ENCODE data around the gene TAS2R41.

The TAS2R41 gene

DNA sequence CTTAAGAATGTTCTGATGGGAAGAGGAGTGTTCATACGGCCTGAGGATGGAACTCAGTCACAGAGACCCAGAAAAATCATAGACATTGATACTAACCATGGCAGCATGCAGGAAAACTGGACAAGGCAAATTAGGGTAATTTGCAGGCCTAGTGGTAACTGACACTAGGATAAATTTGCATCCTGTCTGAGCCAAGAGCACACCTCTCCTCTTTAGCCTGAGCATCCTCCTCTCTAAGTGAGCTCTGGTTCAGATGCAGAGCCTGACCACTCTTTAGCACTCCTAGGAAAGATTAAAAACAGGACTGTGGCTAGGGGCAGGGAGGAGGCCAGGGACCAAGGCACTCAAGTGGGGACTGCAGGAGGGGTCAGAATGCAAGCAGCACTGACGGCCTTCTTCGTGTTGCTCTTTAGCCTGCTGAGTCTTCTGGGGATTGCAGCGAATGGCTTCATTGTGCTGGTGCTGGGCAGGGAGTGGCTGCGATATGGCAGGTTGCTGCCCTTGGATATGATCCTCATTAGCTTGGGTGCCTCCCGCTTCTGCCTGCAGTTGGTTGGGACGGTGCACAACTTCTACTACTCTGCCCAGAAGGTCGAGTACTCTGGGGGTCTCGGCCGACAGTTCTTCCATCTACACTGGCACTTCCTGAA is at the start of gene TAS2R41:
TSS of gene TAS2R41 (plus strand) at position 373 of the 650 bp plus-strand sequence. CDS start at position 373, 0 bp downstream.
- no peak for DNase-seq

DNA sequence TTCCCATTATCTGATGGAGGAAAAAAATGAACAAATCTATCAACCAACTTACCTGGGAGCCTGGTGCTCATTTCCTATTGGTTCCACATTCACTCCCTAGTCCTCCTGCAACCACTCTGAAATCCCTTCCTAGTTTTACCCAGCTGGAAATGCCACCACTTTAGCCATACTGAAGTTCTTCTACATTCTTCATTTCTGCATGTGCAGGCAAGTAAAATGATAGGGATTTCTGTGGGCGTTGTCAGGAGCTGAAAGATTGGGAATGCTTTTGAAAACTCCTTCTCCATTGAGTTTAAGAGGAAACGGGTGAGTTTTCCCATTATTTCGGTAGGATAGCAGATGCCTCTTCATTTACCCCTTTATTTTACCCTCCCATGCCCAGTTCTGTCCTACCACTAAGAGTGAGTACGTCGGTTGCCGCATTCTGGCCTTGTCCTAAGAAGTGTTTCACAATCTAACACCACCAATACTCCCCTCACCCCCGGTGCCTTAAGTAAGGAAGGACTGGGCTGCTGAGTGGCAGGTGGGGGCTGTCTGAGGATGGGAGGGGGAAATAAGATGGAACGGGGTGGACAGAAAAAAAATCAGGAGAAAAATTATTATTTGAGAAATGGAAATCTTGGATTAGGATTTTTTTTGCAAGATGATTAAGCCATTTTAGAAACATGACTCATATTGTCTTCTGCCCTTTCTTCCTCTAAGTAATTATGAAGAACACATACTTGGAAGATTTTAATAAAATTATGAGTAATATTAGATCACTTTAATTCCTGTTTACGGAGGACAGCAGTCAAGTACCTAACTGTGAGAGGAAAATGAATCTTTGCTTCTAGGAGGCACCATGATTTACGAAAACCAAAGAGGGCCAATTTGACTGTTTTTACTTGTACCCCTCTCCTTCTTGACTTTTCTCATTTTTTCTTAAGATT is 47.6 kb upstream of the TAS2R41 start:
- no peak for DNase-seq

DNA sequence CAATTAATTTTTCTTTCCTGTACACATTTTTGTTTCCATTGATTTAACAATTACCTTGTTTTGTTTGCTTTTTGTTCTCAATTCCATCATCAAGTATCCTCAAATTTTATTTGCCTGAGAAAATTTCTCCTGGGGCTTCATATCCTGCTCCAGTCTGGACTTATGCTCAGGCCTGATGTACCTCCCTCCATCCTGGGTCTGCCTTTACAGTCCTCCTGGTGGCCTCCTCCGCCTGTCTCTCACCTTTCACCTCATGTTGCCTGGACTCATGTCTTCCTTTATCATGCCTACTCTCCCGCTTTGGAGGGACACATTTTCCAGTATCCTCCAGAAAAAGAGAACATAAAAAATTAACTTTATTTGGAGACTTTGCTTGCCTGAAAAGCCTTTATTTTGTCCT is 46.6 kb upstream of the TAS2R41 start:
- DNase-seq: no peak

DNA sequence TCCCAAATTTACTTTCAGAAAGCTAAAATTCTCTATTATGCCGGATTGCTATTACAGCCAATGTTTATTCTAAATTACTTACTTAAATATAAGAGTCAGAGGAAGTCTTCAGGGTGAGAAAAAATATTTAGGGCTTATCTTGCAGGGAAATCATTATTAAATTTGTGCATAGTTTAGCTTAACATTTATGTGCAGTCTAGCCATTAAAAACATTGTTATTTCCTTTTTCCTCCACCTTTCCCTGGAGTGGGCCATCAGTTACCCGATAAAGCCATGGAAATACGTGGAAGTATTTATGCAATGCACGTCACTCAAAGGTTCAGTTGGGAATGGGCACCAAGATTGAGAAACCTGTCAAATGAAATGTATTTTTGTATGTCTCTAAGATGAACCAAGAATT is 43.9 kb upstream of the TAS2R41 start:
- DNase-seq: no peak

- DNase-seq: no peak
These were observed 43.0 kb upstream of the TAS2R41 start for GRCh38 chr7:143434660-143435059.

GRCh38 chr7:143435266-143435665 is 42.4 kb upstream of the TAS2R41 start:
- DNase-seq: no peak

- DNase-seq: no peak
These were observed 41.2 kb upstream of the TAS2R41 start for GRCh38 chr7:143436325-143436946.

DNA sequence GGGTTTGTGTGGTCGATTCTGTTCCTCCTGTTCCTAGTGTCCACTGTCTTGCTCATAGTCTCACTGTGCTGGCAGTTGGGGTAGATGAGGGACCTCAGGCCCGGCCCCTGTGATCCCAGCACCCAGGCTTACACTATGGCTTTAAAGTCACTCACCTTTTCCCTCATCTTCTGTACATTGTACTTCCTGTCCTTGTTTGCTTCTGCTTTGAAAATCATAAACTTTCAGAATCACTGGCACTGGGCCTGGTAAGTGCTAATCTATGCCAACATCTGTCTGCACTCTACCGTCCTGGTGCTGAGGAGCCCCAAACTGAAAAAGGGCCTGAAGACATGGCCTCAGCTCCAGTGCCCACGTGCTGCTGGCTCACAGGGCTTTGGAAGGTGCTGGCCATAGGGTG is 40.1 kb upstream of the TAS2R41 start:
- no peak for DNase-seq

DNA sequence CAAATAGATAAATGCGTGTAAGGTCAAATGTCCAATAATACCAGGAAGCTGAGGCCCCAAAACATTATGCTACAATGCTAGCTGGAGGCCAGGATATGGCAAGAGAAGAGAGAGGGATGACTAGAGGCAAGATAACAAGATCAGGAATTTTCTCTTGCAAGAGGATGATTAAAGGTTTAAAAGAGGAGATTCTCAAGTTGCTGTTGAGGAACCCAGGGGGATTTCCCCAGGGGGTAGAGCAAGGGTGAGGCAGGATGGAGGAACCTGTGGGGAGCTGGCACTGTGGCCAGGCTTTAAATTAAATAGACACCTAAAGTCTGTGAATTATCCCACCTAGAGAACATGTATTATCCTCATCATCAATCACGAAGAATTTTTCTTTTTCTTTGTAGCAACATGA is 37.8 kb upstream of the TAS2R41 start:
- no peak for DNase-seq

DNA sequence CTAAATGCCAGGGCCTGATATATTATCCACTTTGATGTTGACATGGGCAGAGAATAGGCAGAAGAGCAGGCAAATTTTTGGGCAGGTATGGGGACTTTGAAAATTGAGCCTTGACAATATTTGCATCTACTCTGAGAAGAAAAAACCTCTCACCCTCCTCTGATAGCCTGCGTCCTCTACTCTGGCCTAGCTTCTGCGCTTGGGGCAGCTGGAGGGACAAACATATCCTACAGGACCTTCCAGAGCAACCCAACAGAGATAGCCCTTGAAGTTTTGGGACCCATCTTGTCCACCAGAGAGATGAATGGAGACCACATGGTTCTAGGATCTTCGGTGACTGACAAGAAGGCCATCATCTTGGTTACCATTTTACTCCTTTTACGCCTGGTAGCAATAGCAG is 34.5 kb upstream of the TAS2R41 start, which contains the start of gene TAS2R60:
TSS of gene TAS2R60 (plus strand) at position 301 of the 400 bp plus-strand sequence. CDS start at position 301, 0 bp downstream.
- DNase-seq: no peak

GRCh38 chr7:143444063-143444782 is 33.5 kb upstream of the TAS2R41 start:
- DNase-seq: no peak

DNA sequence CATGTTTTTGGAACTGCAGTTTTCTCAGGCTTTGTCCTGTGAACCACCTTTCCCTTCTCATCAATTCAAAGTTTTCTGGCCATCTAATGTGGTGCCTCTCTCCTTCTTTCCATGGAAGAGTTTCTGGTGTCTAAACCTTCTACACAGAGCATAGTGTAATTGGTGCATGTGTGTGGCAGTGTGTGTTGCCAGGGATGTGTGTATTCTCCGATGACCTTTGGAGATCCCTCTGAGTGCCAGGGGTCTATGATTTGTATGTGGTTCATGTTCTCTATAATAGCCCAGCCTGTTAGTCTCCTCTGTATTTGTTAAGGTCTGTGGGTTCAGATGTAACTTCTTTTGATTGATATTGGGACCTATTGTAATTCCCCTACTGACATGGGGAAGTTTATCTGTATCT is 32.9 kb upstream of the TAS2R41 start:
- DNase-seq: no peak

DNA sequence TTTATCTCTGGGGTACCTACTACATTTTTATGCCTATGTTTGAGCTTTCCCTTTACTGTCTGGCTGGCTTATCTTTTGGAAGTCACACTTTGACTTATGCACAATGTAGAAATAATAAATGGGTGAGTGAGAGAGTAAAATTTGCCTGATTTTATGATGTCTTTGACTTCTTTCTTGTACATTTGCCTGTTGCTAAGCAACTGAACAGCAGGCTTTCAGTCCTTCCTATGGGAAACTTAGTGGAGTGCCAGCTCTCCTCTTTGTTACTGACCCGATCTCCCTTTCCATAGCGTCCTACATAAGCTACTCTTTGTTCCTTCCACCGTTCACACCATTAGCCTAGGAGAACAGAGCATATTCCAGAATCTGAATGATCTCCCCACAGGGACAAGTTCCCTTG is 30.2 kb upstream of the TAS2R41 start:
- no peak for DNase-seq

DNA sequence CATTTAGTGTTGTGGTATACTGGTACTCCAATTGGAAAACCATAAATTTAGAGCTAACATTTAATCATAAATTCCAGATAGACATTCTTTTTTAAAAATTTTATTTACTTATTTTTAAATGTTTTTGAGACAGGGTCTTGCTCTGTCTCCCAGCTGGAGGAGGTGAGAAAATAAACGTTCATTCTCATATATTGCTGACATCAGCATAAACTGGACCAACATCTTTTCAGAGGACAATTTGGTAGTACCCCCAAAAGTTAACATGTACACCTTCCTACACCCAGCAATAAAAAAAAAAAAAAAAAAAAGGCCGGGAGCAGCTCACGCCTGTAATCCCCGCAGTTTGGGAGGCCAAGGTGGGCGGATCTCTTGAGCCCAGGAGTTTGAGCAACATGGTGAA is 29.2 kb upstream of the TAS2R41 start:
- no peak for DNase-seq

GRCh38 chr7:143449793-143450192 is 27.9 kb upstream of the TAS2R41 start:
- no peak for DNase-seq

DNA sequence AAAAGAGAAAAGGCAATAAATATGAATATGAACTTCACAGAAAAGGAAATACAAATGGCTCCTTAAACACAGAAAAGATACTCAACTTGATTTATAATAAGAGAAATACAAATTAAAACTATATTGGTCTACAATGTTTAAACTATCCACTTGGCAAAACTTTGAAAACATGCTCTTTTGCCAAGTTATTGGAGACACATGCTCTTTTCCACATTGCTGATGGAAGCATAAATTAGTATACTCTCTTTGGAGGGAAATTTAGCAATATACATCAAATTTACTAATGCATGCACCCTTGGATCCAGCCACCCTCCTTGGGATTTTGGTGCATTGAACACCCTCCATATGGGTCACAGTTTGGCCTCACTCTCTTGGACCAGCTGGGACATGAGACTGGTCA is 26.6 kb upstream of the TAS2R41 start:
- no peak for DNase-seq

GRCh38 chr7:143451746-143452145 is 25.9 kb upstream of the TAS2R41 start:
- DNase-seq: no peak

GRCh38 chr7:143452495-143452894 is 25.2 kb upstream of the TAS2R41 start:
- DNase-seq: no peak

DNA sequence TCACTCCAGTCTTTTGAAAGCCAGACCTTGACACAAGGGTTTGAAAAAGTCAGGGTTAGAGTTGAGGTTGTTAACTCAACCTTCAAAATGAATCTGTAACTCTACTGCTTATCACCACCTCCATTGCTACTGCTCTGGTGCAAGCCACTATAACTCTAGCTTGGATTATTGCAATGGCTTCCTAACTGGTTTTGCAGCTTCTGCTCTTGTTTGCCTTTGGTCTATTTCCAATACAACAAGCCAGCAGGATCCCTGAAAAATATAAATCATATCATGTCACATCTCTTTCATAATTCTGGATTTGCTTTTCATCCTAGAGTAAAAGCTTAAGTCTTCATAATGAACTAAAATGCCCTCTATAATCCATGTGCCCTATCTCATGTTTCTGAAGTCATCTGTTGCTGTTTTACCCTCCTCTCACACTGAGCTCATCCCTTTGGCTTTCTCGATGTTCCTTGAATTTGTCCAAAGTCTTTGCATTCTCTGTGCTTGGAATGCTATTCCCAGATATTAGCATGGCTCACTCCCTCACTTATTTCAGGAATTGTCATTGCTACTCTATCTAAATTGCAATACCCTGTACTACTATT is 23.5 kb upstream of the TAS2R41 start:
- DNase-seq: no peak

GRCh38 chr7:143455491-143455890 is 22.2 kb upstream of the TAS2R41 start:
- no peak for DNase-seq

DNA sequence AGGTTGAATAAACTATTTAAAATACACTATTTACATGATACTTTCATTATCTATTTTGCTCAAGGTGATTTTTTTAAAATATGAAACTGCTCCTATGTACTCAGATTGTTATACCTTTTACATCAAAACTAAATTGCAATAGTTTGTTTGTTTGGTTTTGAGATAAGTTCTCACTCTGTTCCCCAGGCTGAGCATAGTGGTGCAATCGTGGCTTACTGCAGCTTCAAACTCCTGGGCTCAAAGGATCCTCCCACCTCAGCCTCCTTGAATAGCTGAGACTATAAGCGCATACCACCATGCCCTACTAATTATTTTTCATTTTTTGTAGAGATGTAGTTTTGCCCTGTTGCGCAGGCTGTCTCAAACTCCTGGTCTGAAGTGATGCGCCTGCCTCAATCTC is 21.7 kb upstream of the TAS2R41 start:
- no peak for DNase-seq

DNA sequence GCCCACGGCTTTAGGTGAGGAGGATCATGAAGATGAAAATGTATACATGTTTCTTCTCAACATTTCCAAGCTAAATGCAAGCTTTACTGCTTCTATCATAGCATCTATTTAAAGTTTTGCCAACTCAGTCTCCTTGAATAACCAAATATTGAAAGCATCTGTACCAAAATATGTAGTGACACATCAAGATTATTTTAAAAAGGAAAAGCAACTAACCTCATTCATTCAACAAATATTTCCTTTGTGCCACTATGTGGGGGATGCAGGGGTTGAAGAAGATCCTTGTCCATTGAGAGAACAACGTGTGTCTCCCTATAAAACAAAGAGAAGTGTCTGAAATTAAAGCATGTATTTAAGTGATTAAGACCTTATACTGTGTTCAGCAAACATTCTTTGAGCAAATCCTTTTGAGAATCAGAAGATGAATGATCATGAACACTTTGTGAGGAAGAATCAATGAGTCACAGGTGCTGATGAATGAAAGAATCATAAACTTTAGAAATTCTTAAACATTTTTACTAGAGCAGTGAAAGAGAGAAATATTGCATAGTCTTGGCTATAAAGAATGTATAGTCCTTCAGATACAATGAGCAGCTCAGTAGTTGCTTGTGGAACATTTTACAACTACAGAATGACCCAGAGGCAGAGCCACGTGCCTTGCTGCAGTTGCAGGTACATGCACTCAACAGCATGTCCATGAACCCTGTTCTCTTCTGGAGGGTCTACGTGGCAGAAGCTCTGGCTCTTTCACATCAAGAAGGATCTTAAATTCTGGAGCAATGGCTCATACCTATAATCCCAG is 20.5 kb upstream of the TAS2R41 start:
- DNase-seq: no peak
